ENCODE results near the gene PTGER4.
A peak's percentile ranks its signal among the peaks of the same experiment; 100 is the strongest.

PTGER4 gene

GRCh38 chr5:40651201-40651600 lies 28.5 kb upstream of the PTGER4 start:
- H3K27ac ChIP-seq, result no peak overlapping the region
- TF ChIP-seq, protein P1, sequence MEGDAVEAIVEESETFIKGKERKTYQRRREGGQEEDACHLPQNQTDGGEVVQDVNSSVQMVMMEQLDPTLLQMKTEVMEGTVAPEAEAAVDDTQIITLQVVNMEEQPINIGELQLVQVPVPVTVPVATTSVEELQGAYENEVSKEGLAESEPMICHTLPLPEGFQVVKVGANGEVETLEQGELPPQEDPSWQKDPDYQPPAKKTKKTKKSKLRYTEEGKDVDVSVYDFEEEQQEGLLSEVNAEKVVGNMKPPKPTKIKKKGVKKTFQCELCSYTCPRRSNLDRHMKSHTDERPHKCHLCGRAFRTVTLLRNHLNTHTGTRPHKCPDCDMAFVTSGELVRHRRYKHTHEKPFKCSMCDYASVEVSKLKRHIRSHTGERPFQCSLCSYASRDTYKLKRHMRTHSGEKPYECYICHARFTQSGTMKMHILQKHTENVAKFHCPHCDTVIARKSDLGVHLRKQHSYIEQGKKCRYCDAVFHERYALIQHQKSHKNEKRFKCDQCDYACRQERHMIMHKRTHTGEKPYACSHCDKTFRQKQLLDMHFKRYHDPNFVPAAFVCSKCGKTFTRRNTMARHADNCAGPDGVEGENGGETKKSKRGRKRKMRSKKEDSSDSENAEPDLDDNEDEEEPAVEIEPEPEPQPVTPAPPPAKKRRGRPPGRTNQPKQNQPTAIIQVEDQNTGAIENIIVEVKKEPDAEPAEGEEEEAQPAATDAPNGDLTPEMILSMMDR (conservative IDR thresholded peaks at IDR 0.05; ENCODE audit: low read depth, low read length), result no peak
- no peak overlapping the region for H3K4me2 ChIP-seq
- no peaks in the 10 kb centered on the region for H3K36me3 ChIP-seq (ENCODE audit: insufficient read depth)
- no peaks in the 10 kb centered on the region for H4K20me1 ChIP-seq (ENCODE audit: insufficient read depth)
- H3K79me2 ChIP-seq (ENCODE audit: insufficient read depth, low read depth), result no peaks in the 10 kb centered on the region
- H3K9ac ChIP-seq, result no peak overlapping the region
- H2AFZ ChIP-seq (ENCODE audit: low read depth), result no peak overlapping the region
- no peaks in the 10 kb centered on the region for H3K27me3 ChIP-seq (ENCODE audit: insufficient read depth, low read depth)
- H3K4me3 ChIP-seq (IDR thresholded peaks at IDR 0.05; ENCODE audit: insufficient read depth, low read depth, low read length), result no peak overlapping the region
- peaks cover 39% of the 10 kb centered on the region for H3K4me1 ChIP-seq (ENCODE audit: low read depth, poor library complexity, severe bottlenecking)

DNA sequence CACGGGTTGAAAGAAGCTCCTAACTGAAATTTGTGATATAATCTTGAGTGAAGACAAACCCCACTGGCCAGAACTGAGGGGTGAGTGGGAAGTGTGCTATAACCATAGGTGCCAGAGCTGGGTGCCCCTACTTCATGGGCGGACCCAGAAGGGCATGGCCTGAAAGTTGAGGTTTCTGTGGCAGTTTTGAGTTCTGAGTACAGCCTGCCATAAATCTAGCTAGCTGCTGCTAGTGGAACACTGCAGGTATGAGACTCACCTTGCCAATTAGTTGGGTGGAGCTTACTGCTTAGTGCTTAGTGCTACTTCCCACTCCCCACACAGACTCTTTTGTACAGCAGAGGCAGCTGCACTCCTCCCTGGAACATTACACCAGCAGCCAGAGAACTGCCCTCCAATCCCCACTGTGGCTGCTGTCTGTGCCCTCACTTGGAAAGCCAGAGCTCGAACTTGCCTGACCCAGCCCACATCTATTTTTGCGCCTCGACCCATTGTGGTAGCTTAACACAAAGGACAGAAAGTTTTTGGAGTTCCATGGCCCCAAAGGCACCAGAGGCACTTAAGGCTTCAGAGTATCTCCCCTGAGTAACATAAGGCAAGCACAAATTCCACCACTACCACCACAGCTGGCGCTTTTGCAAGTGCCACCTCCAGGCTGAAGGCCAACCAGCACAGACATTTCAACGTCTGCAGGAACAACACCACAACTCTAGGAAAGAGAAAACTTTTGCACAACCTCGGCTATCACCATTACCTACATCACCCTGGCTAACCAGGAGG lies 27.1 kb upstream of the PTGER4 start:
- Histone ChIP-seq H2AFZ (ENCODE audit: low read depth) (peak overlapping the region; percentile 34; the same call in 1 of the 2 replicates), H3K79me2 (ENCODE audit: insufficient read depth, low read depth) (no peaks in the 10 kb centered on the region), H3K36me3 (ENCODE audit: insufficient read depth) (no peaks in the 10 kb centered on the region), H3K4me3 (IDR thresholded peaks at IDR 0.05; ENCODE audit: insufficient read depth, low read depth, low read length) (no peak overlapping the region), H3K9ac (no peak overlapping the region), H4K20me1 (ENCODE audit: insufficient read depth) (no peaks in the 10 kb centered on the region), H3K4me2 (peak overlapping the region; percentile 18), H3K4me1 (ENCODE audit: low read depth, poor library complexity, severe bottlenecking) (peaks cover 39% of the 10 kb centered on the region), H3K27ac (no peak overlapping the region), H3K27me3 (ENCODE audit: insufficient read depth, low read depth) (no peaks in the 10 kb centered on the region)
- TF ChIP-seq, protein P1 (conservative IDR thresholded peaks at IDR 0.05; ENCODE audit: low read depth, low read length), result no peak

GRCh38 chr5:40653221-40654022 lies 26.3 kb upstream of the PTGER4 start:
- no peaks in the 10 kb centered on the region for H3K36me3 ChIP-seq (ENCODE audit: insufficient read depth)
- no peak overlapping the region for H3K27ac ChIP-seq
- H3K4me1 ChIP-seq (ENCODE audit: low read depth, poor library complexity, severe bottlenecking), result peaks cover 39% of the 10 kb centered on the region
- no peaks in the 10 kb centered on the region for H3K27me3 ChIP-seq (ENCODE audit: insufficient read depth, low read depth)
- H3K4me3 ChIP-seq (IDR thresholded peaks at IDR 0.05; ENCODE audit: insufficient read depth, low read depth, low read length), result no peak overlapping the region
- H3K9ac ChIP-seq, result no peak overlapping the region
- H2AFZ ChIP-seq (ENCODE audit: low read depth), result peak overlapping the region; percentile 34; the same call in 1 of the 2 replicates
- H3K79me2 ChIP-seq (ENCODE audit: insufficient read depth, low read depth), result no peaks in the 10 kb centered on the region
- H3K4me2 ChIP-seq, result peak overlapping the region; percentile 18
- TF ChIP-seq, protein P1 (conservative IDR thresholded peaks at IDR 0.05; ENCODE audit: low read depth, low read length), result no peak
- H4K20me1 ChIP-seq (ENCODE audit: insufficient read depth), result no peaks in the 10 kb centered on the region

- TF ChIP-seq, protein P1 (conservative IDR thresholded peaks at IDR 0.05; ENCODE audit: low read depth, low read length), result no peak
- no peaks in the 10 kb centered on the region for H4K20me1 ChIP-seq (ENCODE audit: insufficient read depth)
- H3K27ac ChIP-seq, result no peak overlapping the region
- no peak overlapping the region for H3K9ac ChIP-seq
- no peaks in the 10 kb centered on the region for H3K36me3 ChIP-seq (ENCODE audit: insufficient read depth)
- peaks cover 39% of the 10 kb centered on the region for H3K4me1 ChIP-seq (ENCODE audit: low read depth, poor library complexity, severe bottlenecking)
- no peaks in the 10 kb centered on the region for H3K27me3 ChIP-seq (ENCODE audit: insufficient read depth, low read depth)
- H3K79me2 ChIP-seq (ENCODE audit: insufficient read depth, low read depth), result no peaks in the 10 kb centered on the region
- no peak overlapping the region for H2AFZ ChIP-seq (ENCODE audit: low read depth)
- peak overlapping the region; percentile 18; the same call in 1 of the 2 replicates for H3K4me2 ChIP-seq
- no peak overlapping the region for H3K4me3 ChIP-seq (IDR thresholded peaks at IDR 0.05; ENCODE audit: insufficient read depth, low read depth, low read length)
Measured at GRCh38 chr5:40654377-40654991, 25.2 kb upstream of the PTGER4 start.
